GM21619 (cell line): ENCODE results near the gene ZC3H14.

ENCODE experiments used
- ATAC-seq: cut with Tn5 transposase; IDR thresholded peaks from one replicate; pipeline ENCODE4 v1.9.1; 2021; ENCODE audit not compliant: unreplicated experiment

The ZC3H14 gene

GRCh38 chr14:88669346-88669745 is 106.5 kb downstream of the ZC3H14 start:
- ATAC-seq: no peak
